ENCODE results near the gene COQ8A.

Gene COQ8A

DNA sequence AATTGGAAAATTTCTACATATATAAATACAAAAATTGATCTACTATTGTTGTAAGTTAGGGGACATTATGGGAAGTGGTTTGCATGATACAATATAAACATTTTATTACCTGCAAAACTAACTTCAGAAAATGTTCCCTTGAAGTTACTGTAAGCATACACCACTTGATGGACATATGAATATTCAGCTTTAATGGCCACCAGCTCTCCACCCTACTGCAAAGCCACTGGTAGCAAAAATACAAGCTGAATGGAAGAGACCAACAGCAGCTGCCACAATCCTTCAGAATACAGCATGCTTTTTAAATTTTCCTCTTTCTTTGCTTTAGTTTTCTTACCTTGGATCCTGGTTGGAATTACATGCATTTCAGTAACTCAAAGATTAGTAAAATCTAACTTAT lies 69.8 kb downstream of the COQ8A start:
- DNase-seq (ENCODE audit: low read depth in 2 of 2) = no peak

DNA sequence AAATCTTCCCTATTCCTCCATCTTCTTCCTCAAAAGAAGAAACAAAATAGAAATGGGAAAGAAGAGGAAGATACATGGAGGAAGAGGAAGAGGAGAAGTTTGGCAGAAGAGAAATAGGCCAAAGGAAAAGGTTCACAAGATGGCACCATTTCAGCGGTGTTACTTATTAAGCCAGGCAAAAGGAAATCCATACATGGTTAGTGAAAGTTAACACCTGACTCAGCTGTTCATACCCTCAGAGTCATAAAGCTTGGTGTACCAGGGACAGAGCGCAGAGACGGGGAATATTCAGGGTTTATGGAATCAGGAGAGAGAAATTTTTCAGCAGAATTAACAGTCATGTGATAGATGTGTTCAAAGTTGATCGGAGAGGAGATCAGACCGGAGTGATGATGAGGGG lies 70.6 kb downstream of the COQ8A start:
- DNase-seq (ENCODE audit: low read depth in 2 of 2) = no peak

GRCh38 chr1:227016990-227017389 lies 76.9 kb downstream of the COQ8A start:
- no peak for DNase-seq (ENCODE audit: low read depth in 2 of 2)

- DNase-seq (ENCODE audit: low read depth in 2 of 2) = no peak
Observed at GRCh38 chr1:227032396-227032795, 92.3 kb downstream of the COQ8A start.

- no peak for DNase-seq (ENCODE audit: low read depth in 2 of 2)
Observed at GRCh38 chr1:227033880-227034279, 93.8 kb downstream of the COQ8A start.

GRCh38 chr1:227035316-227035715 lies 95.2 kb downstream of the COQ8A start:
- DNase-seq (ENCODE audit: low read depth in 2 of 2) = no peak

DNA sequence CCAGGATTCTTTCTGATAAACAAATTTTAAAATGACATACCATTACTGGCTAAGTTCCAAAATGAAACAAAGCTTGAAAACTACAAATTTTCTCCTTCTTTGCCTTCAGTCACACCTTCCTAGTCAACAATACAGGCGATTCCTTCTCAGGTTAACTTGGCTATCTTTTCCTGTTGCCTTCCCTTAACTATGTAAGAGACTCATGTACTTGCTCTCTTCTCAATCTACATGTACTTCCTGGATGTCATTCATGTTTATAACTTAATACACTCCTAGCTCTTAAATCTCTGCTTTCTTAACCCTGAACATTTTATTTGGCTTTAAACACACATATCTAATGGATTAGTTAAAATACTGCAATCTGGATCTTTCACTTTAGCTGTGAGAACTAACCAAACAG lies 97.0 kb downstream of the COQ8A start:
- DNase-seq (ENCODE audit: low read depth in 2 of 2) = no peak
